ENCODE results near the gene TRIM67. TPM values are rescaled to one million over a fixed set of nuclear protein-coding genes. Genes with fewer than 3 reads are reported as not detected.

The TRIM67 gene
- polyA plus RNA-seq, 1 donor from 2014 or later: 8.0 TPM

DNA sequence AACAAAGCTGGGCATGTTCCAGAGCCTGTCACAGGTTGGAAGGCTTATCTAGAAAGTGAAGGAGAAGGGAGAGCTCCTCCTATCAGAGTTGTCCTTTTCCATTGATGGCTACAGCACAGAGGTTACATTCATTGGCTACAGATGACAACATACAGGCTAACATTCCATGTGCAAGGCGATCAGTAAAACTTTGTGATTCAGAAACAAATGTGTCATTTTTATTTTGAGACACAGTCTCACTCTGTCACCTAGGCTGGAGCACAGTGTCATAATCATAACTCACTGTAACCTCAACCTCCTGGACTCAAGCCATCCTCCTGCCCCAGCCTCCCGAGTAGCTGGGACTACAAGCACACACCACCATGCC lies 32.6 kb downstream of the TRIM67 start:
- no peaks in the 10 kb centered on the region for H4K20me1 ChIP-seq (ENCODE audit: insufficient read depth)
- no peaks in the 10 kb centered on the region for H3K27me3 ChIP-seq (ENCODE audit: insufficient read depth, low read depth, low read length)
- H2AFZ ChIP-seq (ENCODE audit: low read depth, low read length): no peak overlapping the region
- no peak for TF ChIP-seq MXI1 (conservative IDR thresholded peaks at IDR 0.05; ENCODE audit: poor library complexity, severe bottlenecking)
- no peak for TF ChIP-seq EZH2 (IDR thresholded peaks at IDR 0.05; ENCODE audit: borderline replicate concordance, insufficient read depth, low read length, poor library complexity, severe bottlenecking)
- no peak for TF ChIP-seq EP300 (conservative IDR thresholded peaks at IDR 0.05; ENCODE audit: poor library complexity, severe bottlenecking)
- TF ChIP-seq SMC3 (conservative IDR thresholded peaks at IDR 0.05; ENCODE audit: poor library complexity): no peak
- no peak for TF ChIP-seq RAD21 (conservative IDR thresholded peaks at IDR 0.05)
- TF ChIP-seq TAF1 (IDR thresholded peaks at IDR 0.05; ENCODE audit: low read depth): no peak
- no peak for TF ChIP-seq POLR2AphosphoS5 (IDR thresholded peaks at IDR 0.05)
- TF ChIP-seq, protein P1, sequence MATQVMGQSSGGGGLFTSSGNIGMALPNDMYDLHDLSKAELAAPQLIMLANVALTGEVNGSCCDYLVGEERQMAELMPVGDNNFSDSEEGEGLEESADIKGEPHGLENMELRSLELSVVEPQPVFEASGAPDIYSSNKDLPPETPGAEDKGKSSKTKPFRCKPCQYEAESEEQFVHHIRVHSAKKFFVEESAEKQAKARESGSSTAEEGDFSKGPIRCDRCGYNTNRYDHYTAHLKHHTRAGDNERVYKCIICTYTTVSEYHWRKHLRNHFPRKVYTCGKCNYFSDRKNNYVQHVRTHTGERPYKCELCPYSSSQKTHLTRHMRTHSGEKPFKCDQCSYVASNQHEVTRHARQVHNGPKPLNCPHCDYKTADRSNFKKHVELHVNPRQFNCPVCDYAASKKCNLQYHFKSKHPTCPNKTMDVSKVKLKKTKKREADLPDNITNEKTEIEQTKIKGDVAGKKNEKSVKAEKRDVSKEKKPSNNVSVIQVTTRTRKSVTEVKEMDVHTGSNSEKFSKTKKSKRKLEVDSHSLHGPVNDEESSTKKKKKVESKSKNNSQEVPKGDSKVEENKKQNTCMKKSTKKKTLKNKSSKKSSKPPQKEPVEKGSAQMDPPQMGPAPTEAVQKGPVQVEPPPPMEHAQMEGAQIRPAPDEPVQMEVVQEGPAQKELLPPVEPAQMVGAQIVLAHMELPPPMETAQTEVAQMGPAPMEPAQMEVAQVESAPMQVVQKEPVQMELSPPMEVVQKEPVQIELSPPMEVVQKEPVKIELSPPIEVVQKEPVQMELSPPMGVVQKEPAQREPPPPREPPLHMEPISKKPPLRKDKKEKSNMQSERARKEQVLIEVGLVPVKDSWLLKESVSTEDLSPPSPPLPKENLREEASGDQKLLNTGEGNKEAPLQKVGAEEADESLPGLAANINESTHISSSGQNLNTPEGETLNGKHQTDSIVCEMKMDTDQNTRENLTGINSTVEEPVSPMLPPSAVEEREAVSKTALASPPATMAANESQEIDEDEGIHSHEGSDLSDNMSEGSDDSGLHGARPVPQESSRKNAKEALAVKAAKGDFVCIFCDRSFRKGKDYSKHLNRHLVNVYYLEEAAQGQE (IDR thresholded peaks at IDR 0.05; ENCODE audit: borderline replicate concordance): no peak
- TF ChIP-seq, protein P2, sequence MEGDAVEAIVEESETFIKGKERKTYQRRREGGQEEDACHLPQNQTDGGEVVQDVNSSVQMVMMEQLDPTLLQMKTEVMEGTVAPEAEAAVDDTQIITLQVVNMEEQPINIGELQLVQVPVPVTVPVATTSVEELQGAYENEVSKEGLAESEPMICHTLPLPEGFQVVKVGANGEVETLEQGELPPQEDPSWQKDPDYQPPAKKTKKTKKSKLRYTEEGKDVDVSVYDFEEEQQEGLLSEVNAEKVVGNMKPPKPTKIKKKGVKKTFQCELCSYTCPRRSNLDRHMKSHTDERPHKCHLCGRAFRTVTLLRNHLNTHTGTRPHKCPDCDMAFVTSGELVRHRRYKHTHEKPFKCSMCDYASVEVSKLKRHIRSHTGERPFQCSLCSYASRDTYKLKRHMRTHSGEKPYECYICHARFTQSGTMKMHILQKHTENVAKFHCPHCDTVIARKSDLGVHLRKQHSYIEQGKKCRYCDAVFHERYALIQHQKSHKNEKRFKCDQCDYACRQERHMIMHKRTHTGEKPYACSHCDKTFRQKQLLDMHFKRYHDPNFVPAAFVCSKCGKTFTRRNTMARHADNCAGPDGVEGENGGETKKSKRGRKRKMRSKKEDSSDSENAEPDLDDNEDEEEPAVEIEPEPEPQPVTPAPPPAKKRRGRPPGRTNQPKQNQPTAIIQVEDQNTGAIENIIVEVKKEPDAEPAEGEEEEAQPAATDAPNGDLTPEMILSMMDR (IDR thresholded peaks at IDR 0.05; ENCODE audit: poor library complexity, severe bottlenecking): no peak
- H3K79me2 ChIP-seq (replicated peaks; ENCODE audit: insufficient read depth, low read length): no peaks in the 10 kb centered on the region
- H3K4me3 ChIP-seq (ENCODE audit: low read length): no peak overlapping the region
- H3K9me3 ChIP-seq (ENCODE audit: low read length): no peaks in the 10 kb centered on the region
- H3K4me2 ChIP-seq (ENCODE audit: low read length): no peak overlapping the region
- H3K9ac ChIP-seq (ENCODE audit: low read length): no peak overlapping the region
- H3F3A ChIP-seq (ENCODE audit: insufficient read depth, low read length, poor library complexity, severe bottlenecking): no peaks in the 10 kb centered on the region
- no peak overlapping the region for H3K27ac ChIP-seq (ENCODE audit: low read length)
- no peaks in the 10 kb centered on the region for H3K9me2 ChIP-seq (ENCODE audit: insufficient read depth, low read length)
- peaks cover 3% of the 10 kb centered on the region for H3K36me3 ChIP-seq (ENCODE audit: insufficient read depth, low read length)

DNA sequence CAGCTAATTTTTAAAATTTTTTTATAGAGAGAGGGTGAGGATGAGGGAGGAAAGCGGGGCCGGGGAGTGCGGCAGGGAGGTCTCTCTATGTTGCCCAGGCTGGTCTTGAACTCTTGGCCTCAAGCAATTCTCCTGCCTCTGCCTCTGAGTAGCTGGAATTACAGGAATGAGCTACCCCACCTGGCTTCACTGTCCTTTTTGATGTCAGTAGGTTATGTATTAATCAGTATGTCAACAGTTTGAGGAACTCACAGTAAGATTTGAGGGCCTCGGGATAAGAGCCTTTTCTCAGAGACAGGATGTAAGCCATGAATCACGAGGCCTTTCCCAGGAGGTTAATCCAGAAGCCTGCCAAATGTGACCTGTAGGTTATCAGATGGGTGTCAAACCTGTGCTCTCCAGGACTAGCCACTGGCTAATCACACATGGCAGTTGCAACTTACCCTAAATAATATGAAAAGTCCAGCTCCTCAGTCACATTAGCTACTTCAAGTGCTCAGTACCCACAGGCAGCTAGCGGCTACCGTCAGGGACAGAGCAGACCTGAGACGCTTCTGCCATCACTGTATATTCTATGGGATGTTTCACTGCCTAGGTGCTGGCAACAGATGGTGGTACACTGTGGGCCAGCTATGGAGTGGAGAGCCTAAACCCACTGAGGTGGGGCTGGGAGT lies 33.1 kb downstream of the TRIM67 start:
- no peaks in the 10 kb centered on the region for H3K27me3 ChIP-seq (ENCODE audit: insufficient read depth, low read depth, low read length)
- H3K4me3 ChIP-seq (ENCODE audit: low read length): no peak overlapping the region
- no peaks in the 10 kb centered on the region for H3K9me2 ChIP-seq (ENCODE audit: insufficient read depth, low read length)
- no peak overlapping the region for H3K4me2 ChIP-seq (ENCODE audit: low read length)
- peaks cover 7% of the 10 kb centered on the region for H3K36me3 ChIP-seq (ENCODE audit: insufficient read depth, low read length)
- no peaks in the 10 kb centered on the region for H3K79me2 ChIP-seq (replicated peaks; ENCODE audit: insufficient read depth, low read length)
- no peak for TF ChIP-seq MXI1 (conservative IDR thresholded peaks at IDR 0.05; ENCODE audit: poor library complexity, severe bottlenecking)
- TF ChIP-seq, protein P2 (IDR thresholded peaks at IDR 0.05; ENCODE audit: poor library complexity, severe bottlenecking): no peak
- no peak for TF ChIP-seq SMC3 (conservative IDR thresholded peaks at IDR 0.05; ENCODE audit: poor library complexity)
- no peak for TF ChIP-seq EP300 (conservative IDR thresholded peaks at IDR 0.05; ENCODE audit: poor library complexity, severe bottlenecking)
- H3K9me3 ChIP-seq (ENCODE audit: low read length): no peaks in the 10 kb centered on the region
- no peak overlapping the region for H2AFZ ChIP-seq (ENCODE audit: low read depth, low read length)
- no peak overlapping the region for H3K27ac ChIP-seq (ENCODE audit: low read length)
- H3K9ac ChIP-seq (ENCODE audit: low read length): no peak overlapping the region
- no peaks in the 10 kb centered on the region for H3F3A ChIP-seq (ENCODE audit: insufficient read depth, low read length, poor library complexity, severe bottlenecking)
- no peaks in the 10 kb centered on the region for H4K20me1 ChIP-seq (ENCODE audit: insufficient read depth)

Measured in neural cell (in vitro differentiated cells).